ENCODE measurements around the gene PARD3.

PARD3 gene

GRCh38 chr10:34154383-34154900, 660.7 kb downstream of the PARD3 start:
- DNase-seq (ENCODE audit: low read depth), result no peak

DNA sequence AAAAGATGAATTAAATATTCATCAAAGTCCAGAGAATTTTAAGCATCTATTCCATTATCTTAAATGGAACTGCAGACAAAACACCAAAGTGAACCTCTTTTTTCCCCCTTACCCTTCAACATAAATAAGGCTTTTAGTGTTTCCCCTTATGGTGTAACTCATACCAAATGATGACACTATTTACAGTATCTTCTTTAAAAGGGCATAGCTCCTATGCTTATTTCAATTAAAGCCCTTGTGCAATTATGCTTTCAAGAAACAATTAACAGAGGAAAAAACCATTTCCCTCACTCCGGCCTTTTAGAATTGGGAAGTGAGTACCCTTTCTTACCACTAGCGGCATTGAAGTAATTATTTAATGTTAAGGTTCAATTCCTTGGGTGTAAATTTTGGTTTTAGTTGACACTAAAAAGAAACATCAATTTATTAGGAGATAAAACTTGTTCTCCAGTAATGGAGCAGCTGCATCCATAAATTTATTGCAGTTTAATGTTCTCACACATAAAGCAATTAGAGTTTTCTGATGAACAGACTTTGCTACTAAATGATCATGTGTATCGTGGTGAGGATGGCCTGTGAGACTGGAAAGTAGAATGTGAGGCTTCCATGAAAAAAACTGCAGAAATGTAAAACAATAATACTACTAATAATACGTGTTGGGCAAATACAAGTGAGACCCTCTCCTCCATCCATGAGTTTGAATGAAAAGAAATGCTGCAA, 661.3 kb downstream of the PARD3 start:
- DNase-seq (ENCODE audit: low read depth), result no peak

- DNase-seq (ENCODE audit: low read depth), result no peak
Observed at GRCh38 chr10:34152434-34152833, 662.7 kb downstream of the PARD3 start.

DNA sequence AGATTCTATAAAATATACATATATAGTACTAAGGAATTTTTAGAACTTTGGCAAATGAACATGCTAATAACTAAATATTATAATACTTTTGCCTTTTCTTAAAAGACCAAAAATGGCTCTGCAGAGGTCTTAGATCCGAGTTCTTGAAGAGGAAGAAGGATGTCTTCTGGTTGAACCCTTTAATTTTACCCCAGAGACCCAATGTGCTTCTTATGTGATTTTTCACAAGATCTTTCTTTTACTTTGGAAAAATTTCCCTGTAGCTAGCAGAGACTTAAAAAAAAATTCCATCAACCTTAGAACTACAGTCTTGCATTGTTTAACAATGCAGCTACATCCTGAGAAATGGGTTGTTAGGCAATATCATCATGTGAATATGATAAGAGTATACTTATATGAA, 663.2 kb downstream of the PARD3 start:
- no peak for DNase-seq (ENCODE audit: low read depth)

DNA sequence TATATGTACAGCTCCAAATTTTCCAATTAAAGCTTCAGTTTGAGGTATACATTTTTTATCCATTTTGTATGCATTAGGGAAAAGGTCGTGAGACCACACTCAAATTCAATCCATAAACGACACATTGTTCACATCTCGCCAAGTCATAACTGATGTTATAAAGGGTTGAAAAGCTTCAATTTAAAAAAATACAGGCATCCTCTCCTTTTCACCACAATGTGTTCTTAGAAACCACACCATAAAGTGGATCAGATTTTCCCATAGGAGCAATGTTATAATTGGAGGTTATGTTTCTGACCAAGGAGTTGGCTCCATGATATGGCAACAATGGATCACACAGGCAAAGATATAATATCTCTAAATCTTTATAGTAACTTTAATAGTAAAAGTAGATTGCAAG, 663.6 kb downstream of the PARD3 start:
- no peak for DNase-seq (ENCODE audit: low read depth)

- no peak for DNase-seq (ENCODE audit: low read depth)
Observed at GRCh38 chr10:34150103-34150502, 665.0 kb downstream of the PARD3 start.

DNA sequence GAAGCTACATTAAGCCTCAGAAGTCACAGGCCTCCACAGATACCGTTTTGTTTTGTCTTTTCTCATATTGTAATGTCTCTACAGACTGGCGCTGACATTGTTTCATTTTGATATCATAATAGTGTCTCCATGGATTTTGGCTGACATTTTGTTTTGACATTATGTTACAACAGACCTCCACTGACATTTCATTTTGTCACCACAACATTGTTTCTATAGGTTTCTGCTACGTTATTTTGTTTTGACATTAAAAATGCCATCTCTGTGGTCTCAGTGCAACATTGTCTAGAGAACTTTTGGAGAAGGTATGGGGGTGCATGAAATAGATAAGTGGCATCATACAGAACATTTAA, 666.8 kb downstream of the PARD3 start:
- no peak for DNase-seq (ENCODE audit: low read depth)

DNA sequence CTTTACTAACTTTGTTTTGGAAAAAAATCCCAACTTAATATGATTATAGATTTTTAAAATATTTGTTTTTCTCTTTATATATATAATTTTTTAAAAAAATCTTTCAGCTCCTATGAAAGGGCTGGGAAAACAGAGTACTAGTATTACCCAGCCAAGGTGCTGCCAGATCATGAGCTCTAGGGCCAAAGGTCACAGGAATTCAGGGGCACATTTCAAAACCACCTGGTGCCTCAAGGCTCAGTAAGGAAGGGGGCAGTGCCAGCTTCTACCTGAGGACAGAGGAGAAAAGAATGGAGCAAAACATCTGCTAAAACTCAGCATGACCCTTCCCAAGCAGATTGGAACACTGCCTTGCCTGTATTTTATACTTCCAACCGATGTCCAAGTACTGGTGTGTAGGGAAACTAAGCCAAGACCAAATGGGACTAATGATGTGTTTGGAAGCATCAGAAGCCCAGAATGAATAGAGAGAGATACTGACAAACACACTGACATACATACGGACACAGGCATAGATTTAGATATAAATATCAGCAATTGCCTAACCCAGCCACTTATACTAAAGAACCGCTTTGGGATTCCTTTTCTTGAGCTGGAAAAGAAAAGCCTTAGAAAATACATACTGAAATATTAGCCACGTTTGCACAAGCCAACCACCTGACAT, 667.3 kb downstream of the PARD3 start:
- DNase-seq (ENCODE audit: low read depth), result no peak

DNA sequence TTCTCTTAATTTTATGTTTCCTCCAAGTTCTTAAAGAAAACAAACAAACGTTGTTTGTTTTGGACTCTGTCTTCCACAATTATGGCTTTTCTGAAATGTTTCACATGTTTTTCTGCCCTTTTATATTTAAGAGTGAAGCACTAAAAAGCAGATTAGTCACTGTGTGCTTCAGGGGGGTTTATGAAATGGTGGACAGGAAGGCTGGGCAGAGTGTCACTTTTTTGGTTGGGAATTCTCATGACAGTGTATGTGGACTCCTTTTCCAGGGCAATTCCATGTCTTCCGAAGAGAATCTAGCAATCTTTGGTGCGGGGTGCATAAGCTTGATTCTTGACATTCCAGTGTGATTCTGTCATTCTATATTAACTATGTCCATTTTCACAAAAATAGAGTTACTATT, 669.4 kb downstream of the PARD3 start:
- peak; percentile 87 for DNase-seq (ENCODE audit: low read depth)

GRCh38 chr10:34143466-34143865, 671.6 kb downstream of the PARD3 start:
- no peak for DNase-seq (ENCODE audit: low read depth)

GRCh38 chr10:34141032-34141680, 673.9 kb downstream of the PARD3 start:
- DNase-seq (ENCODE audit: low read depth), result no peak

DNA sequence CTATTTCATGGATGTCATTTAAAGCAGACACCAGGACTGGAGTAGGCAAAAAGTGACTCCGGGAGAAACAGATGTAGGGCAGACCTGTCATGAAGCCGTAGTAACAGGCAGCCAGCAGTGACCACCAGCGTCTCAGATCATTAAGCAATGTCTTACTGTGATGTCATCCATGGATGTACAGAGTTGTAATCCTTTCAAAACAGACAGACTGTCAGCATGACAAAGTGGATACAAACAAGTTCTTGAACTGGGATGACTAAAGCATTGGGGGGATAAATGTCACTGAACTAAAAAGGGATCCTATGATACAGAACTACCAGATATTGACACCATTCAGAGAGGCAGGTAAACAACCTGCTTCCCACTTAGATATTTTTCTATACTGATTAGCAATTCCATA, 675.5 kb downstream of the PARD3 start:
- peak; percentile 38 for DNase-seq (ENCODE audit: low read depth)

DNA sequence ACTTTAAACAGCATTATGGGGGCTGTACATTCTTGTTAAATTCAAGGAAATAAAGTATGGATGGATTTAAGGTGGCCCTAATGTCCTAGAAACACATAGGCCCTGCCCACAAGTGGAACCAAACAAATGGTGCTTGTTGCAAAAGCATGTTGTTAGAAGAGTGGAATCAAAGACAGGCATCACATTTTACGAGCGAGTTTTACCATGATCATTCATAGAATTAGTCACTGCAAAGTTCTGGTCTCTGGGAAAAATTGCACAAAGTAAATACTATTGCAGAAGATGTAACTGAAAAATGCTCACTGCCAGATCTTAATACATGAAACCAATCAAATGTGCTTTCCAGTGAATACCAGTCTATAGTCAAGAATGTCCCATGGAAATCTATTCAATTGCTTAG, 677.1 kb downstream of the PARD3 start:
- DNase-seq (ENCODE audit: low read depth), result peak; percentile 87

GRCh38 chr10:34137201-34137600, 677.9 kb downstream of the PARD3 start:
- DNase-seq (ENCODE audit: low read depth), result no peak

DNA sequence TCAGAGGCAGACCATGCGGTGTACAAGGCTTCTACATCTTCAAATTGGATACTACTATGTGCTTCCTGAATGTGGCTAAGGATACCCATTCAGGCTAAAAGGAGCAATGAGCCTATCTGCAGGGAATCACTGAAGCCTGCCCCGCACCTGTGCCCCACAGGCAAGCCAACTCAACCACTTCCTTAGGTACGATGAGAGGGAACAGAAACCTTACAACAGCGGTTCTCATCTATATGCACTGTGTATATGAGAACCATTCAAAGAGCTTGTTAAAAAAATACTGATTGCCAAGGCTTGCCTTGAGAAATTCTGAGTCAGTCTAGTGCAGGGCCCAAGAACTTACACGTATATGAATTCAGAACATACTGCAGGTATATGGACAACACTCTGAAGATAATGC, 679.6 kb downstream of the PARD3 start:
- DNase-seq (ENCODE audit: low read depth), result no peak

GRCh38 chr10:34134602-34135001, 680.5 kb downstream of the PARD3 start:
- no peak for DNase-seq (ENCODE audit: low read depth)

- DNase-seq (ENCODE audit: low read depth), result no peak
Observed at GRCh38 chr10:34133406-34133805, 681.7 kb downstream of the PARD3 start.

DNA sequence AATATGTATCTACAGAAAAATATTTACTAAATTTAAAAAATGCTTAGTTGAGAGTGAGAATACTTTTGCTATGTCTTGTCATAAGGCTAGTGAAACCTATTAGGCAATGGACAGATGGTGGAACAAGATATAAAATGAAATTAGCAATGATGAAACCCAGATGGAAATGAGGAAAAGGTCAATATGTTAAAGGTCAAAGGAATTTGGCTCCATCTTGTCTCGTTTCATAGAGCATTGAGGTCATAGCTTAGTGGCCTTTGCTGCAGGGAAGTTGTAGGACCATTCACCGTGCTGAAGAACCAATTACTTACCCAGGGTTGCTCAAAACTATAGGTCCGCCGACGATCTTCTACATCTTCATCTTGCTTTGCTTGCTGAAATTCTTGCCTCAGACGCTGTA, 683.9 kb downstream of the PARD3 start:
- DNase-seq (ENCODE audit: low read depth), result no peak

GRCh38 chr10:34127676-34128075, 687.4 kb downstream of the PARD3 start:
- DNase-seq (ENCODE audit: low read depth), result no peak

GRCh38 chr10:34126371-34127151, 688.5 kb downstream of the PARD3 start:
- DNase-seq (ENCODE audit: low read depth), result no peak

DNA sequence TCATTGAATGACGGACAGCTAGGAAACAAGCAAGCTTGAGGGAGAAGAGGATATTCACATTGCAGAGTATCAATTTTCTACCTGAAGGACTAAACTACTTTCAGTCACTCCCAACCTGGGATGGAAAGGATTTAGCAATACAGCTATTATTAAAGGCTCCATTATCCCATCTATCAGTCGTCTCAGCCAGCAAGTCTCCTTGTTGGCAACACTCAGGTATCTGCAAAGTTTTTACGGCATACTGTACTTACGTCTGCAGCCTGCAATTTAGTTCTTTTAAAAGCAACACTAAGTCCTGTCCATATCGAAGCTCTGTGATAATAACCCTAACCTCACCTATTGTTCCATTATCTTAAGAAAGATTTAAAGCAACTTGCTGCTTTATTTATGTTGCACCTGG, 689.4 kb downstream of the PARD3 start:
- no peak for DNase-seq (ENCODE audit: low read depth)

DNA sequence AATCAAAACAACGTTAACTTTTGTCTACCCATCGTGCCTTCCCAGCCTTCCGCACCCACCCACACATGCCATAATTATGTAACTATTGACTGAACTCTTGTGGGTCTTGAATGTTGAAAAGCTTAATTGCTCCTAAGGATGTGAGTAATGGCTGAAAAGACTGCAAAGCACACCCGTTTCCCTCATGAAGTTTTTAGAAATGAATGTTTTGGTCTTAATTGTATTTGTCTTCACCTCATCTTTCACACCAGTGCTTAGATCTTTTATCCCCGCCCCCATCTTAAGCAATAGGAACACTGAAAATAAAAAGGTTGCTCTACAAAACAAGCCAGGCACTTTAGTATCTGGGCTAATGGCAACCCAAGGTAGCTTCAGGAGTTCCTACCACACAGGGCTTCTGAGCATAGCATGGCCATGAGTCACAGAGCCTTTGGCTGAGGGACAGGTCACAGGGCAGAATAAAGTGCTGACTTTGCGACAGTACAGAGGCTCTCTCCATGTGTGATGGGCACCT, 690.5 kb downstream of the PARD3 start:
- DNase-seq (ENCODE audit: low read depth), result peak; percentile 79

Measured in EH (cell line).